HCT116 (cell line): Measurements from ENCODE around the gene PRR5L.

Experiments
- ATF3 ChIP-seq: IDR thresholded peaks from 2 replicates; pipeline ENCODE4 v1.6.1; 2012
- CTCF ChIP-seq, 3 experiments: fragments of 200-600 bp in 1 of 3; sonication (generic) in 1 of 3; IDR thresholded peaks in 2 of 3; conservative IDR thresholded peaks in 1 of 3; 2 replicates each; pipeline ENCODE4 v1.5.1; 2012 to 2017; ENCODE audit warnings: low read depth in 2 of 3, low read length in 2 of 3, antibody characterized with exemption in 1 of 3, borderline replicate concordance in 1 of 3, control low read depth in 1 of 3, mild to moderate bottlenecking in 1 of 3, mixed read lengths in 1 of 3, mixed run types in 1 of 3, moderate library complexity in 1 of 3; ENCODE audit not compliant: insufficient read depth in 1 of 3
- ELF1 ChIP-seq: IDR thresholded peaks from 2 replicates; pipeline ENCODE4 v1.6.1; 2012; ENCODE audit warnings: low read depth, borderline replicate concordance
- EZH2 ChIP-seq: fragments of 200-600 bp; sonication (generic); IDR thresholded peaks from 2 replicates; pipeline ENCODE4 v1.6.1; 2017; ENCODE audit warnings: antibody characterized with exemption, mixed run types
- POLR2A ChIP-seq: IDR thresholded peaks from 2 replicates; pipeline ENCODE4 v1.7.0; 2011; ENCODE audit warnings: borderline replicate concordance; ENCODE audit not compliant: insufficient read depth, insufficient read length; ENCODE audit errors: extremely low read depth
- POLR2AphosphoS5 ChIP-seq: IDR thresholded peaks from 2 replicates; pipeline ENCODE4 v1.6.1; 2011; ENCODE audit warnings: mild to moderate bottlenecking, low read depth, low read length, moderate library complexity
- SIN3A ChIP-seq: IDR thresholded peaks from 2 replicates; pipeline ENCODE4 v1.6.1; 2012; ENCODE audit warnings: low read depth
- SP1 ChIP-seq: IDR thresholded peaks from 2 replicates; pipeline ENCODE4 v1.6.1; 2012; ENCODE audit warnings: low read depth
- YY1 ChIP-seq: IDR thresholded peaks from 2 replicates; pipeline ENCODE4 v1.6.1; 2011; ENCODE audit warnings: low read length, low read depth, moderate library complexity, mild to moderate bottlenecking; ENCODE audit not compliant: insufficient replicate concordance; ENCODE audit errors: extremely low read depth
- ZFX ChIP-seq: fragments of 450-650 bp; IDR thresholded peaks from 2 replicates; pipeline ENCODE4 v1.6.1; 2017
- ZNF274 ChIP-seq: fragments of 200-500 bp; sonication (Bioruptor generic); IDR thresholded peaks from 2 replicates; pipeline ENCODE4 v1.6.1; 2014; ENCODE audit warnings: mild to moderate bottlenecking, low read depth, low read length, inconsistent platforms
- TF ChIP-seq, protein P1 (sequence below): IDR thresholded peaks from 2 replicates; pipeline ENCODE4 v1.6.1; 2012

DNA sequence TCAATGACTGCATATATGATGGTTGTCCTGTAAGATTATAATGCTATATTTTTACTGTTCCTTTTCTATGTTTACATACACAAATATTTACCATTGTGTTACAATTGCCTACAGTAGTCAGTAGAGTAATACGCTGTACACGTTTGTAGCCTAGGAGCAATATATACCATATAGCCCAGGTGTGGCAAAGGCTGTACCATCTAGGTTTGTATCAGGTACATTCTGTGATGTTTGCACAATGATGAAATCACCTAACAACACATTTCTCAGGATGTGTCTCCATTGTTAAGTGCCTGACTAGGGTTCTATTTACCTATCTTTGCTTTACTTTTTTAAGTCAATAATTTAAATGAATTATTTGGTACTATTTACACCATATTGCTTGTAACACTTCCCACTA is 21.9 kb downstream of the PRR5L start:
- TF ChIP-seq CTCF (IDR thresholded peaks at IDR 0.05 in 2 of 3, conservative IDR thresholded peaks at IDR 0.05 in 1 of 3; ENCODE audit: borderline replicate concordance in 1 of 3, insufficient read depth in 1 of 3, low read depth in 2 of 3, low read length in 2 of 3) (no peak), YY1 (no peak), POLR2A (no peak), ZFX (no peak), ZNF274 (no peak), EZH2 (no peak), ELF1 (no peak), POLR2AphosphoS5 (no peak), ATF3 (no peak), SP1 (no peak), SIN3A (no peak)
- TF ChIP-seq, protein P1, sequence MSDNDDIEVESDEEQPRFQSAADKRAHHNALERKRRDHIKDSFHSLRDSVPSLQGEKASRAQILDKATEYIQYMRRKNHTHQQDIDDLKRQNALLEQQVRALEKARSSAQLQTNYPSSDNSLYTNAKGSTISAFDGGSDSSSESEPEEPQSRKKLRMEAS: no peak
